Measurements from ENCODE around the gene NT5E.
A peak's percentile ranks its signal among the peaks of the same experiment; 100 is the strongest.

The NT5E gene

GRCh38 chr6:85404564-85405174 is 45.2 kb upstream of the NT5E start:
- Histone ChIP-seq H3K36me3 (no peaks in the 10 kb centered on the region), H3K4me3 (no peak overlapping the region), H3K4me2 (peak overlapping the region in 7 of 11 experiments; percentile 3 to 74 (median 35); a peak in 9 of 22 replicates), H4K20me1 (no peaks in the 10 kb centered on the region), H3K4me1 (peaks cover 19 to 55% (median 41%) of the 10 kb centered on the region in 10 experiments), H3K9me3 (replicated peaks in 1 of 11) (no peaks in the 10 kb centered on the region), H3K9ac (no peak overlapping the region), H3K27ac (peak overlapping the region in 2 of 11 experiments; percentile 12 to 72; a peak in 3 of 22 replicates), H3K27me3 (no peaks in the 10 kb centered on the region)
- TF ChIP-seq Cebpa-rat (IDR thresholded peaks at IDR 0.05), result no peak

GRCh38 chr6:85405175-85405852 is 44.6 kb upstream of the NT5E start:
- Histone ChIP-seq H4K20me1 (no peaks in the 10 kb centered on the region), H3K9ac (no peak overlapping the region), H3K4me1 (peaks cover 19 to 55% (median 41%) of the 10 kb centered on the region in 10 experiments), H3K27me3 (no peaks in the 10 kb centered on the region), H3K4me2 (peak overlapping the region in 7 of 11 experiments; percentile 3 to 74 (median 23); a peak in 8 of 22 replicates), H3K9me3 (replicated peaks in 1 of 11) (no peaks in the 10 kb centered on the region), H3K27ac (no peak overlapping the region; a peak in 1 of 22 replicates), H3K36me3 (no peaks in the 10 kb centered on the region), H3K4me3 (no peak overlapping the region)
- no peak for TF ChIP-seq Cebpa-rat (IDR thresholded peaks at IDR 0.05)

GRCh38 chr6:85405853-85406198 is 44.1 kb upstream of the NT5E start:
- Histone ChIP-seq H3K4me3 (no peak overlapping the region), H3K27ac (no peak overlapping the region), H3K27me3 (no peaks in the 10 kb centered on the region), H4K20me1 (no peaks in the 10 kb centered on the region), H3K4me1 (peaks cover 19 to 55% (median 41%) of the 10 kb centered on the region in 10 experiments), H3K9me3 (replicated peaks in 1 of 11) (no peaks in the 10 kb centered on the region), H3K9ac (no peak overlapping the region), H3K4me2 (peak overlapping the region in 5 of 11 experiments; percentile 14 to 74 (median 23); a peak in 5 of 22 replicates), H3K36me3 (no peaks in the 10 kb centered on the region)
- TF ChIP-seq Cebpa-rat (IDR thresholded peaks at IDR 0.05), result no peak

GRCh38 chr6:85406641-85407075 is 43.2 kb upstream of the NT5E start:
- Histone ChIP-seq H4K20me1 (no peaks in the 10 kb centered on the region), H3K4me3 (no peak overlapping the region), H3K4me1 (peaks cover 19 to 50% (median 36%) of the 10 kb centered on the region in 10 experiments), H3K36me3 (no peaks in the 10 kb centered on the region), H3K27me3 (no peaks in the 10 kb centered on the region), H3K9ac (no peak overlapping the region), H3K27ac (no peak overlapping the region), H3K4me2 (peak overlapping the region in 2 of 11 experiments; percentile 5 to 74; a peak in 1 of 22 replicates), H3K9me3 (replicated peaks in 1 of 11) (no peaks in the 10 kb centered on the region)
- TF ChIP-seq Cebpa-rat (IDR thresholded peaks at IDR 0.05), result no peak

GRCh38 chr6:85408039-85408438 is 41.8 kb upstream of the NT5E start:
- H3K9ac ChIP-seq, result no peak overlapping the region
- no peak overlapping the region for H3K4me3 ChIP-seq
- H3K4me2 ChIP-seq, result no peak overlapping the region
- TF ChIP-seq Cebpa-rat (IDR thresholded peaks at IDR 0.05), result no peak
- H3K36me3 ChIP-seq, result no peaks in the 10 kb centered on the region
- peaks cover 10 to 36% (median 23%) of the 10 kb centered on the region in 10 experiments for H3K4me1 ChIP-seq
- H4K20me1 ChIP-seq, result no peaks in the 10 kb centered on the region
- no peak overlapping the region for H3K27ac ChIP-seq
- H3K27me3 ChIP-seq, result no peaks in the 10 kb centered on the region
- no peaks in the 10 kb centered on the region for H3K9me3 ChIP-seq (replicated peaks in 1 of 11)

- Histone ChIP-seq H3K9me3 (replicated peaks in 1 of 11) (no peaks in the 10 kb centered on the region), H3K4me1 (0 out of 20 replicates have a peak, but pooled peaks cover 0 to under 1% (median 0%) of the 10 kb centered on the region in 10 experiments), H4K20me1 (no peaks in the 10 kb centered on the region), H3K9ac (no peak overlapping the region), H3K36me3 (no peaks in the 10 kb centered on the region), H3K4me3 (no peak overlapping the region), H3K27me3 (no peaks in the 10 kb centered on the region), H3K27ac (no peak overlapping the region), H3K4me2 (no peak overlapping the region)
- no peak for TF ChIP-seq Cebpa-rat (IDR thresholded peaks at IDR 0.05)
Measured at GRCh38 chr6:85412911-85413430, 36.9 kb upstream of the NT5E start.

- no peak for TF ChIP-seq Cebpa-rat (IDR thresholded peaks at IDR 0.05)
- no peak overlapping the region for H3K27ac ChIP-seq
- H3K9ac ChIP-seq, result no peak overlapping the region
- peaks cover 0 to 18% (median 0%) of the 10 kb centered on the region in 10 experiments; a peak in 7 of 20 replicates for H3K4me1 ChIP-seq
- H3K36me3 ChIP-seq, result no peaks in the 10 kb centered on the region
- H3K27me3 ChIP-seq, result no peaks in the 10 kb centered on the region
- no peak overlapping the region for H3K4me3 ChIP-seq
- H4K20me1 ChIP-seq, result no peaks in the 10 kb centered on the region
- H3K9me3 ChIP-seq (replicated peaks in 1 of 11), result no peaks in the 10 kb centered on the region
- no peak overlapping the region for H3K4me2 ChIP-seq
Measured at GRCh38 chr6:85416049-85416448, 33.8 kb upstream of the NT5E start.

GRCh38 chr6:85416766-85417165 is 33.1 kb upstream of the NT5E start:
- H3K9me3 ChIP-seq (replicated peaks in 1 of 11), result no peaks in the 10 kb centered on the region
- H3K4me3 ChIP-seq, result no peak overlapping the region
- no peak overlapping the region for H3K27ac ChIP-seq
- no peaks in the 10 kb centered on the region for H3K27me3 ChIP-seq
- no peak overlapping the region for H3K9ac ChIP-seq
- TF ChIP-seq Cebpa-rat (IDR thresholded peaks at IDR 0.05), result no peak
- H3K36me3 ChIP-seq, result no peaks in the 10 kb centered on the region
- H3K4me1 ChIP-seq, result peaks cover 0 to 18% (median 0%) of the 10 kb centered on the region in 10 experiments; a peak in 7 of 20 replicates
- no peak overlapping the region for H3K4me2 ChIP-seq
- H4K20me1 ChIP-seq, result no peaks in the 10 kb centered on the region

GRCh38 chr6:85417336-85417735 is 32.5 kb upstream of the NT5E start:
- Histone ChIP-seq H3K9me3 (replicated peaks in 1 of 11) (no peaks in the 10 kb centered on the region), H3K27ac (no peak overlapping the region), H3K36me3 (no peaks in the 10 kb centered on the region), H3K4me2 (no peak overlapping the region), H4K20me1 (no peaks in the 10 kb centered on the region), H3K9ac (no peak overlapping the region), H3K27me3 (no peaks in the 10 kb centered on the region), H3K4me1 (peaks cover 0 to 18% (median 0%) of the 10 kb centered on the region in 10 experiments; a peak in 7 of 20 replicates), H3K4me3 (no peak overlapping the region)
- TF ChIP-seq Cebpa-rat (IDR thresholded peaks at IDR 0.05), result no peak
